IMR-90 (cell line): Measurements from ENCODE around the gene B3GNT5. TPM values are rescaled to one million over a fixed set of nuclear protein-coding genes. Genes with fewer than 3 reads are reported as not detected.

ENCODE experiments used
- ATAC-seq: fragments of 200-7000 bp; cut with Tn5 transposase; 2 replicates; pipeline ENCODE4 v1.9.1; 2020; ENCODE audit warnings: low read depth, mild to moderate bottlenecking, moderate library complexity
- BruUV-seq: library from RNA; stranded (reverse); fragments of 400-500 nt; replicated peaks from 2 replicates; lab custom pipeline; 2021; lab: Mats Ljungman, UMichigan
- CTCF ChIA-PET: fragments of 300-600 bp; formaldehyde crosslinking; extraction: SDS; loops from one replicate; lab custom pipeline; 2021; ENCODE audit warnings: antibody characterized with exemption; lab: Yijun Ruan, JAX
- POLR2A ChIA-PET: fragments of 300-600 bp; sonication (Branson Sonifier 250); formaldehyde crosslinking; loops from one replicate; lab custom pipeline; 2022; ENCODE audit warnings: antibody characterized with exemption; ENCODE audit not compliant: unreplicated experiment; lab: Charles Lee
- DNase-seq: peaks from one replicate; pipeline ENCODE4 v3.0.0; 2013
- H2AFZ ChIP-seq: replicated peaks from 2 replicates; pipeline ENCODE3; 2013; ENCODE audit warnings: low read length, mild to moderate bottlenecking; ENCODE audit not compliant: poor library complexity
- H2AK5ac ChIP-seq: 2 replicates; pipeline ENCODE4 v1.6.1; 2013; ENCODE audit warnings: low read depth, low read length, inconsistent platforms
- H2AK9ac ChIP-seq: replicated peaks from 2 replicates; pipeline ENCODE3; 2013; ENCODE audit warnings: mild to moderate bottlenecking, low read depth, low read length, moderate library complexity; ENCODE audit not compliant: poor library complexity
- H2BK120ac ChIP-seq: 2 replicates; pipeline ENCODE4 v1.6.1; 2013; ENCODE audit warnings: low read depth, low read length, inconsistent platforms
- H2BK15ac ChIP-seq: 3 replicates; pipeline ENCODE4 v1.6.1; 2013; ENCODE audit warnings: low read depth, low read length, inconsistent platforms
- H2BK20ac ChIP-seq: 2 replicates; pipeline ENCODE4 v1.6.1; 2013; ENCODE audit warnings: low read depth, mild to moderate bottlenecking, inconsistent platforms, low read length, moderate library complexity
- H2BK5ac ChIP-seq: 2 replicates; pipeline ENCODE4 v1.6.1; 2013; ENCODE audit warnings: mild to moderate bottlenecking, low read depth, low read length, inconsistent platforms; ENCODE audit not compliant: poor library complexity, severe bottlenecking
- H3K14ac ChIP-seq: replicated peaks from 2 replicates; pipeline ENCODE4 v1.6.1; 2013; ENCODE audit warnings: low read depth, low read length, inconsistent platforms
- H3K18ac ChIP-seq: 2 replicates; pipeline ENCODE4 v1.6.1; 2013; ENCODE audit warnings: low read depth, low read length, control low read depth
- H3K23ac ChIP-seq: 2 replicates; pipeline ENCODE4 v1.6.1; 2013; ENCODE audit warnings: low read depth, low read length, inconsistent platforms
- H3K27ac ChIP-seq: 2 replicates; pipeline ENCODE4 v1.5.1; 2013; ENCODE audit warnings: mild to moderate bottlenecking, control low read depth, low read length; ENCODE audit not compliant: insufficient read depth
- H3K27me3 ChIP-seq: 2 replicates; pipeline ENCODE4 v1.6.1; 2013; ENCODE audit warnings: low read length; ENCODE audit not compliant: control insufficient read depth, insufficient read depth
- H3K36me3 ChIP-seq: 2 replicates; pipeline ENCODE4 v1.6.1; 2013; ENCODE audit warnings: low read length, mixed read lengths; ENCODE audit not compliant: control insufficient read depth, insufficient read depth
- H3K4ac ChIP-seq: 2 replicates; pipeline ENCODE4 v1.6.1; 2013; ENCODE audit warnings: low read depth, low read length, inconsistent platforms
- H3K4me1 ChIP-seq: 2 replicates; pipeline ENCODE4 v1.6.1; 2013; ENCODE audit warnings: low read length, mixed read lengths; ENCODE audit not compliant: control insufficient read depth, insufficient read depth
- H3K4me2 ChIP-seq: 2 replicates; pipeline ENCODE4 v1.6.1; 2013; ENCODE audit warnings: low read depth, mild to moderate bottlenecking, control low read depth, low read length, moderate library complexity
- H3K4me3 ChIP-seq: 2 replicates; pipeline ENCODE4 v1.5.1; 2013; ENCODE audit warnings: low read depth, mild to moderate bottlenecking, control low read depth, low read length, moderate library complexity; ENCODE audit not compliant: insufficient read depth
- H3K56ac ChIP-seq: 2 replicates; pipeline ENCODE4 v1.6.1; 2013; ENCODE audit warnings: low read length, inconsistent platforms; ENCODE audit not compliant: insufficient read depth; ENCODE audit errors: extremely low read depth
- H3K79me1 ChIP-seq, 2 experiments: 2 replicates each; pipeline ENCODE4 v1.6.1; 2013; ENCODE audit warnings: low read length in 2 of 2, inconsistent platforms in 1 of 2, low read depth in 1 of 2
- H3K9ac ChIP-seq: 2 replicates; pipeline ENCODE4 v1.6.1; 2013; ENCODE audit warnings: low read depth, low read length, control low read depth
- H3K9me1 ChIP-seq: 2 replicates; pipeline ENCODE4 v1.6.1; 2013; ENCODE audit warnings: low read length, inconsistent platforms; ENCODE audit not compliant: insufficient read depth
- H3K9me3 ChIP-seq: 2 replicates; pipeline ENCODE4 v1.6.1; 2013; ENCODE audit warnings: low read length; ENCODE audit not compliant: control insufficient read depth, insufficient read depth
- H4K20me1 ChIP-seq: 2 replicates; pipeline ENCODE4 v1.6.1; 2013; ENCODE audit warnings: low read length, inconsistent platforms; ENCODE audit not compliant: insufficient read depth
- H4K5ac ChIP-seq: 2 replicates; pipeline ENCODE4 v1.6.1; 2013; ENCODE audit warnings: mild to moderate bottlenecking, low read depth, low read length, control low read depth
- H4K8ac ChIP-seq, 2 experiments: 2 replicates each; pipeline ENCODE4 v1.6.1; 2013; ENCODE audit warnings: low read depth in 2 of 2, low read length in 2 of 2, control low read depth in 1 of 2, inconsistent platforms in 1 of 2
- H4K91ac ChIP-seq: 2 replicates; pipeline ENCODE4 v1.6.1; 2013; ENCODE audit warnings: low read depth, low read length, inconsistent platforms; ENCODE audit not compliant: insufficient read depth
- BHLHE40 ChIP-seq: fragments of 150-350 bp; IDR thresholded peaks from 2 replicates; pipeline ENCODE4 v1.6.1; 2016; ENCODE audit warnings: mild to moderate bottlenecking, low read depth, low read length
- CEBPB ChIP-seq: IDR thresholded peaks from 2 replicates; pipeline ENCODE4 v1.6.1; 2012; ENCODE audit warnings: low read depth, low read length, improper control_type of control experiment
- CTCF ChIP-seq: conservative IDR thresholded peaks from 2 replicates; pipeline ENCODE4 v1.5.1; 2012; ENCODE audit warnings: mild to moderate bottlenecking, low read depth, low read length, improper control_type of control experiment
- ELK1 ChIP-seq: fragments of 150-350 bp; IDR thresholded peaks from 2 replicates; pipeline ENCODE4 v1.6.1; 2016; ENCODE audit warnings: low read depth, mild to moderate bottlenecking, low read length, moderate library complexity, borderline replicate concordance
- MAFK ChIP-seq: IDR thresholded peaks from 2 replicates; pipeline ENCODE4 v1.6.1; 2012; ENCODE audit warnings: low read depth, low read length, improper control_type of control experiment
- MAZ ChIP-seq: IDR thresholded peaks from 2 replicates; pipeline ENCODE4 v1.6.1; 2012; ENCODE audit warnings: low read depth, mild to moderate bottlenecking, low read length, improper control_type of control experiment, moderate library complexity, borderline replicate concordance
- NFE2L2 ChIP-seq: fragments of 150-350 bp; IDR thresholded peaks from 2 replicates; pipeline ENCODE4 v1.6.1; 2016; ENCODE audit warnings: low read depth, mild to moderate bottlenecking, low read length
- RAD21 ChIP-seq: IDR thresholded peaks from 2 replicates; pipeline ENCODE4 v1.6.1; 2012; ENCODE audit warnings: low read length, improper control_type of control experiment
- RCOR1 ChIP-seq: IDR thresholded peaks from 2 replicates; pipeline ENCODE4 v1.6.1; 2012; ENCODE audit warnings: mild to moderate bottlenecking, low read length, improper control_type of control experiment; ENCODE audit not compliant: insufficient replicate concordance
- RFX5 ChIP-seq: IDR thresholded peaks from 2 replicates; pipeline ENCODE4 v1.8.0; 2012; ENCODE audit warnings: low read depth, mild to moderate bottlenecking, low read length, moderate library complexity
- SMC3 ChIP-seq: fragments of 150-350 bp; IDR thresholded peaks from 2 replicates; pipeline ENCODE4 v1.6.1; 2016; ENCODE audit warnings: low read depth, mild to moderate bottlenecking, antibody characterized with exemption, low read length, moderate library complexity
- USF2 ChIP-seq: fragments of 150-350 bp; IDR thresholded peaks from 2 replicates; pipeline ENCODE4 v1.6.1; 2017; ENCODE audit warnings: mild to moderate bottlenecking, antibody characterized with exemption, low read length, low read depth
- WGBS, 2 experiments: methylation state at CpG; one replicate each; pipeline versions ENCODE4 v1.1.5 to v1.1.7; 2013; ENCODE audit warnings: missing lambda C conversion rate in 2 of 2; ENCODE audit not compliant: insufficient read length in 1 of 2; ENCODE audit errors: extremely low coverage in 2 of 2; 5-methylcytosine and 5-hydroxymethylcytosine counted together
- dilution Hi-C: fragments of 300-500 bp; cut with HindIII; formaldehyde crosslinking; loops from one replicate; pipeline ENCODE4 v1.14.3; 2018; ENCODE audit warnings: low sequenced_read_pairs; ENCODE audit not compliant: unreplicated experiment
- in situ Hi-C: fragments of 300-500 bp; cut with MboI; formaldehyde crosslinking; loops from 3 replicates; pipeline ENCODE4 v1.14.3; 2019; ENCODE audit warnings: low sequenced_read_pairs, inconsistent platforms, mixed read lengths
- intact Hi-C: fragments of 100-400 bp; cut with micrococcal nuclease; formaldehyde crosslinking; loops from 2 replicates; pipeline ENCODE4 v1.10.0; 2022
- polyA plus RNA-seq, 3 experiments: library from polyadenylated mRNA; depleted of rRNA; stranded (reverse); fragments of >200 nt; gene quantifications; 2 replicates each; pipeline ENCODE4 v1.2.3, GENCODE V29; 2012; ENCODE audit warnings: low replicate concordance in 1 of 3
- total RNA-seq: library from RNA; depleted of rRNA; stranded (reverse); fragments of >200 nt; gene quantifications from 2 replicates; pipeline ENCODE4 v1.2.3, GENCODE V29; 2012

Gene B3GNT5
- total and polyA plus RNA-seq, 2 of the 4 experiments (the other 2 are of a cell fraction): 1.6 to 3.4 TPM

- H4K5ac ChIP-seq: no peak overlapping the region
- no peak overlapping the region for H3K56ac ChIP-seq
- CTCF ChIA-PET: no interaction called here
- ATAC-seq (no peak), DNase-seq (no peak)
- H3K4me3 ChIP-seq: no peak overlapping the region
- no peaks in the 10 kb centered on the region for H3K4me1 ChIP-seq
- H3K4ac ChIP-seq: no peak overlapping the region
- no peak overlapping the region for H3K27ac ChIP-seq
- no peak overlapping the region for H3K18ac ChIP-seq
- POLR2A ChIA-PET: no interaction called here
- no peaks in the 10 kb centered on the region for H3K9me3 ChIP-seq
- H4K91ac ChIP-seq: no peak overlapping the region
- H2BK15ac ChIP-seq: no peak overlapping the region
- H4K8ac ChIP-seq: no peak overlapping the region
- H2AFZ ChIP-seq: no peak overlapping the region
- no peak for TF ChIP-seq MAZ
- no peak for TF ChIP-seq BHLHE40
- TF ChIP-seq SMC3: no peak
- TF ChIP-seq RAD21: no peak
- TF ChIP-seq ELK1: no peak
- TF ChIP-seq USF2: no peak
- no peak for TF ChIP-seq MAFK
- TF ChIP-seq CEBPB: no peak
- no peak for TF ChIP-seq CTCF
- TF ChIP-seq NFE2L2: no peak
- no peak for TF ChIP-seq RCOR1
- TF ChIP-seq RFX5: no peak
- H2AK9ac ChIP-seq: no peak overlapping the region
- H3K14ac ChIP-seq: no peak overlapping the region
- no TSS peak for BruUV-seq
- no peaks in the 10 kb centered on the region for H3K9me1 ChIP-seq
- H2AK5ac ChIP-seq: no peak overlapping the region
- intact Hi-C loops (no loop called here), in situ Hi-C loops (no loop called here), dilution Hi-C loops (no loop called here)
- peaks cover 13% of the 10 kb centered on the region for H3K27me3 ChIP-seq
- H4K20me1 ChIP-seq: no peaks in the 10 kb centered on the region
- no CpG with 5 or more reads among the region's 3 CpGs for WGBS, 2 experiments
- H3K9ac ChIP-seq: no peak overlapping the region
- no peak overlapping the region for H3K23ac ChIP-seq
- no peak overlapping the region for H3K4me2 ChIP-seq
- H3K79me1 ChIP-seq: no peaks in the 10 kb centered on the region
- no peak overlapping the region for H2BK120ac ChIP-seq
- H3K36me3 ChIP-seq: no peaks in the 10 kb centered on the region
- no peak overlapping the region for H2BK20ac ChIP-seq
- H2BK5ac ChIP-seq: no peak overlapping the region
Measured at GRCh38 chr3:183230826-183231225, 22.2 kb upstream of the B3GNT5 start.
